ENCODE data around the gene TGOLN2. TPM values are rescaled to one million over a fixed set of nuclear protein-coding genes. Genes with fewer than 3 reads are reported as not detected.

Gene TGOLN2
- polyA plus RNA-seq, 3 donors: 68.2 to 157 (median 111) TPM

- Mint-ChIP-seq H3K4me1 (peaks cover 86% of the 10 kb centered on the region), H3K4me3 (peak overlapping the region; percentile 26 to 27), H3K27me3 (ENCODE audit: low read depth in 3 of 3) (peaks cover 0 to 3% (median 0%) of the 10 kb centered on the region in 3 donors), H3K9me3 (no peaks in the 10 kb centered on the region), H3K36me3 (peaks cover 62 to 71% of the 10 kb centered on the region in 2 donors), H3K27ac (peak overlapping the region in 6 of 7 donors; percentile 84 to 100 (median 97))
- no peak overlapping the region for H2AFZ ChIP-seq (ENCODE audit: insufficient read depth, low read depth, low read length, poor library complexity, severe bottlenecking)
- no peaks in the 10 kb centered on the region for H3K27me3 ChIP-seq (ENCODE audit: control insufficient read depth in 2 of 2, insufficient read depth in 2 of 2, low read length in 2 of 2)
- H3K36me3 ChIP-seq (replicated peaks in 1 of 2; ENCODE audit: control insufficient read depth in 1 of 2, insufficient read depth in 2 of 2, low read length in 2 of 2): peaks cover 52 to 62% of the 10 kb centered on the region in 2 donors
- peaks cover 100% of the 10 kb centered on the region for H3K79me2 ChIP-seq (ENCODE audit: insufficient read depth, low read length)
- peaks cover 81 to 93% of the 10 kb centered on the region in 2 donors for H3K4me1 ChIP-seq (ENCODE audit: control insufficient read depth in 1 of 2, insufficient read depth in 2 of 2, low read length in 2 of 2)
- H3K9me3 ChIP-seq (replicated peaks in 1 of 2; ENCODE audit: control insufficient read depth in 1 of 2, insufficient read depth in 1 of 2, low read length in 2 of 2): no peaks in the 10 kb centered on the region
- WGBS (ENCODE audit: insufficient coverage): 2% methylated on average over 3 of the region's 9 CpGs
- peaks cover 80% of the 10 kb centered on the region for H4K20me1 ChIP-seq (ENCODE audit: insufficient read depth, low read length)
- H3K4me3 ChIP-seq (replicated peaks in 1 of 3; ENCODE audit: low read depth in 2 of 3, low read length in 3 of 3): peak overlapping the region in 1 of 3 experiments; percentile 28
- intact Hi-C loops (cut with micrococcal nuclease): loop anchor here in 1 of 2 donors (10.0 kb wide), 1 partner anchor 81 kb away; no protein-coding TSS in a partner anchor
- DNase-seq: no peak
- no peak overlapping the region for H3K9ac ChIP-seq (ENCODE audit: insufficient read depth, low read length, poor library complexity, severe bottlenecking)
- TF ChIP-seq, protein P1, sequence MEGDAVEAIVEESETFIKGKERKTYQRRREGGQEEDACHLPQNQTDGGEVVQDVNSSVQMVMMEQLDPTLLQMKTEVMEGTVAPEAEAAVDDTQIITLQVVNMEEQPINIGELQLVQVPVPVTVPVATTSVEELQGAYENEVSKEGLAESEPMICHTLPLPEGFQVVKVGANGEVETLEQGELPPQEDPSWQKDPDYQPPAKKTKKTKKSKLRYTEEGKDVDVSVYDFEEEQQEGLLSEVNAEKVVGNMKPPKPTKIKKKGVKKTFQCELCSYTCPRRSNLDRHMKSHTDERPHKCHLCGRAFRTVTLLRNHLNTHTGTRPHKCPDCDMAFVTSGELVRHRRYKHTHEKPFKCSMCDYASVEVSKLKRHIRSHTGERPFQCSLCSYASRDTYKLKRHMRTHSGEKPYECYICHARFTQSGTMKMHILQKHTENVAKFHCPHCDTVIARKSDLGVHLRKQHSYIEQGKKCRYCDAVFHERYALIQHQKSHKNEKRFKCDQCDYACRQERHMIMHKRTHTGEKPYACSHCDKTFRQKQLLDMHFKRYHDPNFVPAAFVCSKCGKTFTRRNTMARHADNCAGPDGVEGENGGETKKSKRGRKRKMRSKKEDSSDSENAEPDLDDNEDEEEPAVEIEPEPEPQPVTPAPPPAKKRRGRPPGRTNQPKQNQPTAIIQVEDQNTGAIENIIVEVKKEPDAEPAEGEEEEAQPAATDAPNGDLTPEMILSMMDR (IDR thresholded peaks at IDR 0.05): no peak
- H3K4me2 ChIP-seq (replicated peaks; ENCODE audit: extremely low read depth, low read length, poor library complexity, severe bottlenecking): peak overlapping the region; percentile 6
- H3K27ac ChIP-seq (ENCODE audit: low read depth in 1 of 2, low read length in 2 of 2): peak overlapping the region in 1 of 2 donors; percentile 98
These were observed 4.3 kb downstream of the TGOLN2 start for GRCh38 chr2:85323351-85323987.

GRCh38 chr2:85319796-85320195 is 8.0 kb downstream of the TGOLN2 start:
- Histone ChIP-seq H3K27ac (ENCODE audit: low read depth in 1 of 2, low read length in 2 of 2) (peak overlapping the region in 1 of 2 donors; percentile 63), H3K9me3 (replicated peaks in 1 of 2; ENCODE audit: control insufficient read depth in 1 of 2, insufficient read depth in 1 of 2, low read length in 2 of 2) (no peaks in the 10 kb centered on the region), H3K79me2 (ENCODE audit: insufficient read depth, low read length) (peaks cover 77% of the 10 kb centered on the region), H2AFZ (ENCODE audit: insufficient read depth, low read depth, low read length, poor library complexity, severe bottlenecking) (no peak overlapping the region), H3K4me1 (ENCODE audit: control insufficient read depth in 1 of 2, insufficient read depth in 2 of 2, low read length in 2 of 2) (peaks cover 61 to 69% of the 10 kb centered on the region in 2 donors), H3K4me2 (replicated peaks; ENCODE audit: extremely low read depth, low read length, poor library complexity, severe bottlenecking) (peak overlapping the region; percentile 17), H3K9ac (ENCODE audit: insufficient read depth, low read length, poor library complexity, severe bottlenecking) (no peak overlapping the region), H3K27me3 (ENCODE audit: control insufficient read depth in 2 of 2, insufficient read depth in 2 of 2, low read length in 2 of 2) (no peaks in the 10 kb centered on the region), H3K36me3 (replicated peaks in 1 of 2; ENCODE audit: control insufficient read depth in 1 of 2, insufficient read depth in 2 of 2, low read length in 2 of 2) (peaks cover 86 to 94% of the 10 kb centered on the region in 2 donors), H3K4me3 (replicated peaks in 1 of 3; ENCODE audit: low read depth in 2 of 3, low read length in 3 of 3) (peak overlapping the region in 1 of 3 experiments; percentile 13), H4K20me1 (ENCODE audit: insufficient read depth, low read length) (peaks cover 100% of the 10 kb centered on the region)
- DNase-seq: peak; percentile 17 to 66 (median 37)
- TF ChIP-seq, protein P1 (IDR thresholded peaks at IDR 0.05): no peak
- intact Hi-C loops (cut with micrococcal nuclease): loop anchor here in 1 of 2 donors (10.0 kb wide), 1 partner anchor 85 kb away; no protein-coding TSS in a partner anchor
- no peak overlapping the region for H3K4me3 Mint-ChIP-seq
- H3K4me1 Mint-ChIP-seq: peaks cover 69% of the 10 kb centered on the region
- peaks cover 0 to 3% (median 0%) of the 10 kb centered on the region in 3 donors for H3K27me3 Mint-ChIP-seq (ENCODE audit: low read depth in 3 of 3)
- H3K9me3 Mint-ChIP-seq: no peaks in the 10 kb centered on the region
- 33% methylated on average over 1 of the region's 4 CpGs for WGBS (ENCODE audit: insufficient coverage)
- peak overlapping the region; percentile 2 to 87 (median 75) for H3K27ac Mint-ChIP-seq
- peaks cover 82 to 90% of the 10 kb centered on the region in 2 donors for H3K36me3 Mint-ChIP-seq

Measured in CD14-positive monocyte (primary cell).